Activated CD4-positive, alpha-beta T cell treated with anti-CD3 and anti-CD28 coated beads, Interleukin-2, amount 10 ng/mL, durations not matched to agents 7 days and 5 days (primary cell): ENCODE results near the gene COTL1. TPM values are rescaled to one million over a fixed set of nuclear protein-coding genes. Genes with fewer than 3 reads are reported as not detected.

Experiments
- CTCF ChIA-PET: fragments of 350-600 bp; sonication (Branson Sonifier 250); formaldehyde crosslinking; loops from one replicate; lab custom pipeline; 2021; ENCODE audit warnings: antibody characterized with exemption; lab: Charles Lee
- POLR2A ChIA-PET: fragments of 350-600 bp; sonication (Branson Sonifier 250); formaldehyde crosslinking; loops from one replicate; lab custom pipeline; 2021; ENCODE audit warnings: antibody characterized with exemption; lab: Charles Lee
- DNase-seq: peaks from one replicate; pipeline ENCODE4 v3.0.0-alpha.2; 2020
- H3K27ac Mint-ChIP-seq: one replicate; pipeline ENCODE4 v1.8.0; 2021; ENCODE audit warnings: mild to moderate bottlenecking, moderate library complexity, mixed read lengths
- H3K27me3 Mint-ChIP-seq: one replicate; pipeline ENCODE4 v1.8.0; 2021; ENCODE audit warnings: mixed read lengths
- H3K36me3 Mint-ChIP-seq: one replicate; pipeline ENCODE4 v1.8.0; 2021; ENCODE audit warnings: low read depth, mixed read lengths
- H3K4me1 Mint-ChIP-seq: one replicate; pipeline ENCODE4 v1.8.0; 2021; ENCODE audit warnings: mixed read lengths
- H3K4me3 Mint-ChIP-seq: one replicate; pipeline ENCODE4 v1.8.0; 2021; ENCODE audit warnings: mild to moderate bottlenecking, moderate library complexity, mixed read lengths
- H3K9me3 Mint-ChIP-seq: one replicate; pipeline ENCODE4 v1.8.0; 2021; ENCODE audit warnings: mixed read lengths
- total RNA-seq, 2 experiments: library from RNA; stranded (reverse); gene quantifications; one replicate each; pipeline ENCODE4 v1.2.3, GENCODE V29; 2021

COTL1 gene
- total RNA-seq, 2 experiments from 2014 or later = 780 to 845 TPM

GRCh38 chr16:84609563-84610177 is 8.2 kb downstream of the COTL1 start:
- H3K4me3 Mint-ChIP-seq = peak overlapping the region; percentile 74
- POLR2A ChIA-PET = no interaction called here
- DNase-seq = no peak
- H3K9me3 Mint-ChIP-seq = peaks cover 10% of the 10 kb centered on the region
- CTCF ChIA-PET = interaction anchor here (0.6 to 2.5 kb wide), 4 partner anchors 56 to 104 kb away, joined by 3 to 7 read pairs (median 4); no protein-coding TSS in a partner anchor
- H3K36me3 Mint-ChIP-seq = peaks cover 94% of the 10 kb centered on the region
- H3K27me3 Mint-ChIP-seq = no peaks in the 10 kb centered on the region
- H3K27ac Mint-ChIP-seq = peak overlapping the region; percentile 95
- peaks cover 97% of the 10 kb centered on the region for H3K4me1 Mint-ChIP-seq

- Mint-ChIP-seq H3K4me3 (peak overlapping the region; percentile 74), H3K36me3 (peaks cover 89% of the 10 kb centered on the region), H3K27me3 (no peaks in the 10 kb centered on the region), H3K27ac (peak overlapping the region; percentile 95), H3K4me1 (peaks cover 94% of the 10 kb centered on the region), H3K9me3 (peaks cover 10% of the 10 kb centered on the region)
- ChIA-PET CTCF (interaction anchor here (0.9 to 3.0 kb wide), 10 partner anchors 8 to 130 kb away, joined by 3 to 13 read pairs (median 4); no protein-coding TSS in a partner anchor), POLR2A (no interaction called here)
- DNase-seq = peak; percentile 76
Observed at GRCh38 chr16:84608282-84608681, 9.6 kb downstream of the COTL1 start.

- CTCF ChIA-PET = interaction anchor here (1.0 to 3.0 kb wide), 8 partner anchors 8 to 97 kb away, joined by 3 to 13 read pairs (median 4); no protein-coding TSS in a partner anchor
- Mint-ChIP-seq H3K27me3 (no peaks in the 10 kb centered on the region), H3K4me3 (peak overlapping the region; percentile 74), H3K36me3 (peaks cover 92% of the 10 kb centered on the region), H3K9me3 (peaks cover 10% of the 10 kb centered on the region), H3K4me1 (peaks cover 95% of the 10 kb centered on the region), H3K27ac (peak overlapping the region; percentile 95)
- peak; percentile 49 for DNase-seq
- POLR2A ChIA-PET = no interaction called here
Observed at GRCh38 chr16:84607694-84608093, 10.2 kb downstream of the COTL1 start.

- Mint-ChIP-seq H3K9me3 (peaks cover 10% of the 10 kb centered on the region), H3K4me1 (peaks cover 95% of the 10 kb centered on the region), H3K27ac (peak overlapping the region; percentile 95), H3K4me3 (peak overlapping the region; percentile 74), H3K36me3 (peaks cover 90% of the 10 kb centered on the region), H3K27me3 (no peaks in the 10 kb centered on the region)
- CTCF ChIA-PET = interaction anchor here (1.1 to 3.0 kb wide), 6 partner anchors 9 to 104 kb away, joined by 4 to 13 read pairs (median 6); no protein-coding TSS in a partner anchor
- POLR2A ChIA-PET = interaction anchor here (0.6 to 1.0 kb wide), 2 partner anchors 9 kb away, joined by 3 to 4 read pairs; no protein-coding TSS in a partner anchor
- no peak for DNase-seq
Observed at GRCh38 chr16:84607061-84607460, 10.8 kb downstream of the COTL1 start.

GRCh38 chr16:84606081-84606875 is 11.6 kb downstream of the COTL1 start:
- Mint-ChIP-seq H3K9me3 (peaks cover 10% of the 10 kb centered on the region), H3K4me3 (peak overlapping the region; percentile 74), H3K36me3 (peaks cover 86% of the 10 kb centered on the region)

GRCh38 chr16:84605339-84605848 is 12.5 kb downstream of the COTL1 start:
- CTCF ChIA-PET = interaction anchor here (1.4 to 3.0 kb wide), 4 partner anchors 11 to 93 kb away, joined by 3 to 13 read pairs (median 6); no protein-coding TSS in a partner anchor
- peaks cover 95% of the 10 kb centered on the region for H3K4me1 Mint-ChIP-seq
- peak overlapping the region; percentile 49 for H3K4me3 Mint-ChIP-seq
- H3K36me3 Mint-ChIP-seq = peaks cover 85% of the 10 kb centered on the region
- peak overlapping the region; percentile 95 for H3K27ac Mint-ChIP-seq
- DNase-seq = no peak
- POLR2A ChIA-PET = no interaction called here
- peaks cover 5% of the 10 kb centered on the region for H3K9me3 Mint-ChIP-seq
- H3K27me3 Mint-ChIP-seq = no peaks in the 10 kb centered on the region

More at GRCh38 chr16:84606081-84606875, 11.6 kb downstream of the COTL1 start:
- Mint-ChIP-seq H3K27ac (peak overlapping the region; percentile 95), H3K27me3 (no peaks in the 10 kb centered on the region), H3K4me1 (peaks cover 95% of the 10 kb centered on the region)
- POLR2A ChIA-PET = interaction anchor here (0.6 to 1.0 kb wide), 2 partner anchors 8 to 10 kb away, joined by 3 to 4 read pairs; no protein-coding TSS in a partner anchor
- peak; percentile 74 for DNase-seq
- CTCF ChIA-PET = interaction anchor here (0.6 to 3.0 kb wide), 8 partner anchors 9 to 103 kb away, joined by 3 to 13 read pairs (median 4); no protein-coding TSS in a partner anchor

GRCh38 chr16:84604477-84605013 is 13.3 kb downstream of the COTL1 start:
- no peak for DNase-seq
- POLR2A ChIA-PET = no interaction called here
- peaks cover 3% of the 10 kb centered on the region for H3K9me3 Mint-ChIP-seq
- CTCF ChIA-PET = interaction anchor here (1.7 kb wide), 1 partner anchor 92 kb away, joined by 4 read pairs; no protein-coding TSS in a partner anchor
- H3K4me3 Mint-ChIP-seq = peak overlapping the region; percentile 3
- peaks cover 94% of the 10 kb centered on the region for H3K4me1 Mint-ChIP-seq
- H3K36me3 Mint-ChIP-seq = peaks cover 81% of the 10 kb centered on the region
- peak overlapping the region; percentile 95 for H3K27ac Mint-ChIP-seq
- no peaks in the 10 kb centered on the region for H3K27me3 Mint-ChIP-seq

GRCh38 chr16:84603940-84604339 is 13.9 kb downstream of the COTL1 start:
- no peak overlapping the region for H3K4me3 Mint-ChIP-seq
- H3K27me3 Mint-ChIP-seq = no peaks in the 10 kb centered on the region
- peaks cover 3% of the 10 kb centered on the region for H3K9me3 Mint-ChIP-seq
- no peak for DNase-seq
- ChIA-PET POLR2A (no interaction called here), CTCF (interaction anchor here (1.0 kb wide), 1 partner anchor 150 kb away, joined by 3 read pairs; no protein-coding TSS in a partner anchor)
- no peak overlapping the region for H3K27ac Mint-ChIP-seq
- peaks cover 94% of the 10 kb centered on the region for H3K4me1 Mint-ChIP-seq
- H3K36me3 Mint-ChIP-seq = peaks cover 80% of the 10 kb centered on the region

- no peak for DNase-seq
- peaks cover 75% of the 10 kb centered on the region for H3K36me3 Mint-ChIP-seq
- H3K27ac Mint-ChIP-seq = peak overlapping the region; percentile 88
- ChIA-PET CTCF (interaction anchor here (1.0 to 1.4 kb wide), 3 partner anchors 11 to 151 kb away, joined by 3 to 4 read pairs (median 3); no protein-coding TSS in a partner anchor), POLR2A (no interaction called here)
- peaks cover 89% of the 10 kb centered on the region for H3K4me1 Mint-ChIP-seq
- peak overlapping the region; percentile 50 for H3K4me3 Mint-ChIP-seq
- H3K27me3 Mint-ChIP-seq = no peaks in the 10 kb centered on the region
- H3K9me3 Mint-ChIP-seq = peaks cover 3% of the 10 kb centered on the region
Observed at GRCh38 chr16:84603140-84603816, 14.6 kb downstream of the COTL1 start.

GRCh38 chr16:84600343-84601229 is 17.3 kb downstream of the COTL1 start:
- peak overlapping the region; percentile 95 for H3K27ac Mint-ChIP-seq
- H3K9me3 Mint-ChIP-seq = peaks cover 3% of the 10 kb centered on the region
- H3K36me3 Mint-ChIP-seq = peaks cover 73% of the 10 kb centered on the region
- peaks cover 89% of the 10 kb centered on the region for H3K4me1 Mint-ChIP-seq
- ChIA-PET POLR2A (interaction anchor here (1.1 kb wide), 1 partner anchor 86 kb away, joined by 4 read pairs; no protein-coding TSS in a partner anchor), CTCF (interaction anchor here (0.6 to 2.6 kb wide), 12 partner anchors 11 to 140 kb away, joined by 3 to 12 read pairs (median 4); no protein-coding TSS in a partner anchor)
- DNase-seq = peak; percentile 49
- no peaks in the 10 kb centered on the region for H3K27me3 Mint-ChIP-seq
- H3K4me3 Mint-ChIP-seq = peak overlapping the region; percentile 73
